K562 (cell line): Measurements from ENCODE around the gene FAM200B. TPM values are rescaled to one million over a fixed set of nuclear protein-coding genes. Genes with fewer than 3 reads are reported as not detected.

Source experiments
- ATAC-seq: fragments of 200-7000 bp; cut with Tn5 transposase; 3 replicates; pipeline ENCODE4 v1.9.1; 2020; ENCODE audit warnings: moderate library complexity
- BruUV-seq: library from RNA; stranded (reverse); fragments of 400-500 nt; replicated peaks from 2 replicates; lab custom pipeline; 2021; lab: Mats Ljungman, UMichigan
- CTCF ChIA-PET: fragments of 300-600 bp; formaldehyde crosslinking; extraction: SDS; loops from one replicate; lab custom pipeline; 2021; ENCODE audit warnings: low intra/inter-chr PET ratio; lab: Yijun Ruan, JAX
- POLR2A ChIA-PET: fragments of 300-600, 350-650 bp; sonication (Branson Sonifier 250); formaldehyde crosslinking; extraction: SDS; loops from one replicate; lab custom pipeline; 2021; ENCODE audit warnings: antibody characterized with exemption, inconsistent platforms; lab: Yijun Ruan, JAX
- DNase-seq, 4 experiments: peaks; one replicate each; pipeline versions ENCODE4 v3.0.0 to v3.0.0-alpha.2; 2011 to 2018; ENCODE audit warnings: low spot score in 3 of 4, mixed read lengths in 3 of 4; ENCODE audit errors: extremely low read depth in 1 of 4
- FAIRE-seq: peaks from 2 replicates; lab custom pipeline; 2011; peaks lifted over from hg19 to GRCh38; lab: Jason Lieb, UNC
- H2AFZ ChIP-seq: 2 replicates; pipeline ENCODE4 v1.6.0; 2011; ENCODE audit warnings: low read depth, low read length, control low read depth, inconsistent platforms
- H3K27ac ChIP-seq: fragments of 200-600 bp; 3 replicates; pipeline ENCODE4 v1.8.0; 2011; ENCODE audit warnings: low read depth, mild to moderate bottlenecking, control low read depth, inconsistent platforms, low read length, moderate library complexity, mixed read lengths; ENCODE audit errors: extremely low read depth
- H3K27me3 ChIP-seq, 2 experiments: fragments of 300-600 bp in 1 of 2; 2 replicates in 1 of 2; 3 replicates in 1 of 2; pipeline versions ENCODE4 v1.6.0 to v1.8.0; 2011; ENCODE audit warnings: inconsistent platforms in 2 of 2, low read length in 2 of 2, mild to moderate bottlenecking in 1 of 2, mixed read lengths in 1 of 2, moderate library complexity in 1 of 2; ENCODE audit not compliant: control insufficient read depth in 2 of 2, insufficient read depth in 2 of 2
- H3K36me3 ChIP-seq: fragments of 300-600 bp; 3 replicates; pipeline ENCODE4 v1.8.0; 2011; ENCODE audit warnings: mild to moderate bottlenecking, low read length, inconsistent platforms; ENCODE audit not compliant: control insufficient read depth, insufficient read depth
- H3K4me1 ChIP-seq, 2 experiments: fragments of 200-600 bp in 1 of 2; replicated peaks in 1 of 2; 2 replicates in 1 of 2; 3 replicates in 1 of 2; pipeline versions ENCODE4 v1.5.1 to v1.8.0; 2011; ENCODE audit warnings: inconsistent platforms in 2 of 2, low read length in 2 of 2, mild to moderate bottlenecking in 1 of 2, mixed read lengths in 1 of 2, moderate library complexity in 1 of 2; ENCODE audit not compliant: control insufficient read depth in 2 of 2, insufficient read depth in 2 of 2
- H3K4me2 ChIP-seq: 2 replicates; pipeline ENCODE4 v1.6.1; 2011; ENCODE audit warnings: low read length, control low read depth, inconsistent platforms, mixed read lengths; ENCODE audit not compliant: insufficient read depth
- H3K4me3 ChIP-seq: fragments of 200-600 bp; sonication (generic), shearing (Covaris generic); 2 replicates; pipeline ENCODE4 v1.5.1; 2016; ENCODE audit warnings: control low read depth, inconsistent platforms
- H3K79me2 ChIP-seq: fragments of 200-600 bp; 3 replicates; pipeline ENCODE4 v1.8.0; 2011; ENCODE audit warnings: low read length, inconsistent platforms; ENCODE audit not compliant: control insufficient read depth, insufficient read depth
- H3K9ac ChIP-seq, 2 experiments: 2 replicates each; pipeline versions ENCODE4 v1.6.0 to v1.6.1; 2011; ENCODE audit warnings: low read depth in 2 of 2, low read length in 2 of 2, control low read depth in 1 of 2, inconsistent platforms in 1 of 2, mild to moderate bottlenecking in 1 of 2, mixed read lengths in 1 of 2; ENCODE audit not compliant: insufficient read depth in 1 of 2
- H3K9me1 ChIP-seq: one replicate; pipeline ENCODE4 v1.6.0; 2011; ENCODE audit warnings: inconsistent platforms, mild to moderate bottlenecking, low read length, moderate library complexity; ENCODE audit not compliant: control insufficient read depth, insufficient read depth
- H3K9me3 ChIP-seq: replicated peaks from 2 replicates; pipeline ENCODE4 v1.5.1; 2011; ENCODE audit warnings: low read depth, low read length, inconsistent platforms; ENCODE audit not compliant: control insufficient read depth, insufficient read depth
- H4K20me1 ChIP-seq: replicated peaks from 2 replicates; pipeline ENCODE4 v1.6.1; 2011; ENCODE audit warnings: low read length, inconsistent platforms, mixed read lengths; ENCODE audit not compliant: control insufficient read depth, insufficient read depth
- CREB5 ChIP-seq: fragments of 250-450 bp; sonication (Bioruptor Pico); IDR thresholded peaks from 2 replicates; pipeline ENCODE4 v1.5.0; 2020; ENCODE audit warnings: mild to moderate bottlenecking
- E2F3 ChIP-seq: fragments of 250-450 bp; sonication (Bioruptor Pico); IDR thresholded peaks from 2 replicates; pipeline ENCODE4 v1.4.0; 2020; ENCODE audit warnings: mild to moderate bottlenecking
- HLTF ChIP-seq: fragments of 450-650 bp; IDR thresholded peaks from 2 replicates; pipeline ENCODE4 v1.6.1; 2016
- MXI1 ChIP-seq: IDR thresholded peaks from 2 replicates; pipeline ENCODE4 v1.6.1; 2011; ENCODE audit warnings: low read depth, mild to moderate bottlenecking, improper control_type of control experiment, low read length
- PHB ChIP-seq: fragments of 250-450 bp; sonication (Bioruptor Pico); IDR thresholded peaks from 2 replicates; pipeline ENCODE4 v1.5.0; 2021
- ZNF146 ChIP-seq: IDR thresholded peaks from one replicate; pipeline ENCODE4 v1.6.1; 2018; ENCODE audit warnings: missing compliant biosample characterization; ENCODE audit not compliant: unreplicated experiment
- ZNF318 ChIP-seq, 2 experiments: fragments of 450-650 bp; IDR thresholded peaks; 2 replicates each; pipeline ENCODE4 v1.6.1; 2016; ENCODE audit warnings: mild to moderate bottlenecking in 2 of 2, borderline replicate concordance in 1 of 2, low read depth in 1 of 2, moderate library complexity in 1 of 2
- ZNF644 ChIP-seq: fragments of 200-800 bp; sonication (Bioruptor generic); IDR thresholded peaks from 2 replicates; pipeline ENCODE4 v1.6.1; 2016; ENCODE audit warnings: low read depth, missing genetic modification characterization, missing compliant biosample characterization
- WGBS: fragments of 100-300 bp; shearing (Covaris generic); methylation state at CpG from one replicate; pipeline ENCODE4 v1.1.6; 2016; ENCODE audit warnings: low coverage, mixed read lengths; ENCODE audit not compliant: insufficient coverage; ENCODE audit errors: missing lambda C conversion rate; 5-methylcytosine and 5-hydroxymethylcytosine counted together
- in situ Hi-C: fragments of 300-500 bp; cut with MboI; formaldehyde crosslinking; loops from 4 replicates; pipeline ENCODE4 v1.15.0; 2018; ENCODE audit warnings: inconsistent platforms, mixed read lengths
- intact Hi-C: fragments of 100-400 bp; cut with micrococcal nuclease; formaldehyde crosslinking; loops from 2 replicates; pipeline ENCODE4 v1.14.2; 2022
- polyA plus RNA-seq, 8 experiments: library from polyadenylated mRNA; depleted of rRNA in 4 of 8; stranded (reverse) in 5 of 8; unstranded in 3 of 8; fragments of >200 nt; fragmentation: Nextera tagmentation in 2 of 8; fragmentation: Illumina TruSeq in 1 of 8; extraction: Ambion mirVana in 2 of 8; extraction: Trizol in 1 of 8; gene quantifications; 2 replicates each; pipeline versions ENCODE4 v1.2.1 to v1.2.3, GENCODE V29; 2011 to 2014; ENCODE audit warnings: inconsistent platforms in 1 of 8, missing spikeins in 1 of 8
- total RNA-seq, 7 experiments: library from RNA; depleted of rRNA in 6 of 7; stranded (reverse); fragments of >200 nt in 6 of 7; fragmentation: Illumina TruSeq in 2 of 7; extraction: Trizol in 2 of 7; gene quantifications; 2 replicates each; pipeline versions ENCODE4 v1.2.1 to v1.2.3, GENCODE V29; 2011 to 2021; ENCODE audit warnings: low replicate concordance in 1 of 7

FAM200B gene
- total and polyA plus RNA-seq, 9 of the 15 experiments (the other 6 are each of a cell fraction or from before 2014, with no cell fraction given) = 17.4 to 48.0 (median 25.5) TPM

DNA sequence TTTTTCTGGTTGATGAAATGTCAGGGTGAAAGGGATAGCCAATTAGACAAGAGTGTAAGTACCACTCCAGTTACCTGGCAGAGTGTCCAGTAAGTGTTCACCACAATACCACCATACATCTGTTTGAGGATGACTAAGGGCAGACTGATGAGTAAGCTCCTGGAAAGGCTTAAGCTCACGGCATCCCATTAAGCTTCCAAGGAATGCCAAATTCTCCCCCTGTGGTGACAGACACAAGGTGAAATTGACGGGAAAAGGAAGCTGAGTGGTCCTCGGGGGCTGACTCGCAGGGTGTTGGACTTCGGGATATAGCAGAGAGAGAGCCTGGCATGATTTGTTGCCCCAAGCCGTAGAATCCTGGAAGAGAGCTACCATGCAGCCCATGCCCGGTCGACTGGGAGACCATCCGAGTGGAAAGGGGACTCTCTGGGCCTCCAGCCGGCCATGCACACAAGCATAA lies 13.6 kb downstream of the FAM200B start (continued):
- no peak for TF ChIP-seq ZNF318 (IDR thresholded peaks at IDR 0.05; ENCODE audit: borderline replicate concordance in 1 of 2, low read depth in 1 of 2)

DNA sequence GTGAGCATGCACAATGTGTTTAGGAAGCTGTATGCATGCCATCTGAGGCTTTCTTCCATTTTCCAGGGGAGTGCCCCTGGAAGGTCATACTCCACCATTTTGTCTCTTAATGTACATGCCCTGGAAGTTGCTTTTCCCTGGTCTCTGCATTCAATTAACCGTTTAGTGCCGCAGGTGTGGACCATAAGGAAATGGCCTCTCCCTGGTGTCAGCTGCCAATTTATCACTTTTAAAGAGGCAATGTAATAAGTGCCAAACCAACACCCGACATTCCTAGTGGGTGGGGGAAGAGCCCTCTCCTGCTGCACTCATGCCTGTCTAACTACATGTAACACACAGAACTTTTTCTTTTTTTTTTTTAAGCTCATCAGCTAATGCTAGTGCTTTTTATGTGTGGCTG lies 14.1 kb downstream of the FAM200B start:
- Histone ChIP-seq H3K79me2 (no peaks in the 10 kb centered on the region), H4K20me1 (no peaks in the 10 kb centered on the region), H3K4me3 (no peak overlapping the region), H3K9ac (no peak overlapping the region), H3K9me3 (peaks cover 3% of the 10 kb centered on the region; the same call in 1 of the 2 replicates), H3K4me2 (no peak overlapping the region), H3K36me3 (no peaks in the 10 kb centered on the region), H2AFZ (no peak overlapping the region), H3K4me1 (no peaks in the 10 kb centered on the region), H3K9me1 (no peaks in the 10 kb centered on the region), H3K27ac (no peak overlapping the region), H3K27me3 (peaks cover 8 to 12% of the 10 kb centered on the region in 2 experiments; a peak in 4 of 5 replicates)
- FAIRE-seq (no peak), ATAC-seq (no peak), DNase-seq (no peak)
- intact Hi-C loops = no loop called here
- WGBS = 18% methylated on average over 3 of the region's 3 CpGs
- CTCF ChIA-PET = no interaction called here
- BruUV-seq = no TSS peak
- no peak for TF ChIP-seq ZNF146 (CRISPR knock-in tag)
- TF ChIP-seq CREB5 (CRISPR knock-in tag) = no peak
- no peak for TF ChIP-seq E2F3 (CRISPR knock-in tag)
- no peak for TF ChIP-seq MXI1
- no peak for TF ChIP-seq ZNF644 (tag)
- TF ChIP-seq HLTF = no peak
- no peak for TF ChIP-seq PHB (CRISPR knock-in tag)
- in situ Hi-C loops = no loop called here
- POLR2A ChIA-PET = interaction anchor here (0.9 kb wide), 1 partner anchor 55 kb away, joined by 3 read pairs; no protein-coding TSS in a partner anchor
